Iris pigment epithelial cell (primary cell): Measurements from ENCODE around the gene HMGA1.

Source experiments
- DNase-seq: peaks from one replicate; pipeline ENCODE4 v3.0.0-alpha.2; 2011; ENCODE audit warnings: low read depth

Gene HMGA1

GRCh38 chr6:34236443-34237315 lies at the start of gene HMGA1:
HMGA1 (plus strand) TSS chr6:34236873; CDS start chr6:34240781, 3,908 bp downstream.
- DNase-seq = peak; percentile 84

- DNase-seq = no peak
Observed at GRCh38 chr6:34189806-34190503, 46.7 kb upstream of the HMGA1 start.

GRCh38 chr6:34190504-34191122 lies 46.1 kb upstream of the HMGA1 start:
- no peak for DNase-seq

- DNase-seq = no peak
Observed at GRCh38 chr6:34194772-34195171, 41.9 kb upstream of the HMGA1 start.

GRCh38 chr6:34195726-34196115 lies 41.0 kb upstream of the HMGA1 start:
- DNase-seq = no peak

- DNase-seq = peak; percentile 57
Observed at GRCh38 chr6:34196116-34196832, 40.4 kb upstream of the HMGA1 start.

- DNase-seq = no peak
Observed at GRCh38 chr6:34196833-34197195, 39.9 kb upstream of the HMGA1 start.

GRCh38 chr6:34200340-34200971 lies 36.2 kb upstream of the HMGA1 start:
- no peak for DNase-seq

- DNase-seq = peak; percentile 22
Observed at GRCh38 chr6:34201455-34202107, 35.1 kb upstream of the HMGA1 start.

- DNase-seq = no peak
Observed at GRCh38 chr6:34202329-34203201, 34.1 kb upstream of the HMGA1 start.

GRCh38 chr6:34204693-34205092 lies 32.0 kb upstream of the HMGA1 start:
- no peak for DNase-seq

- DNase-seq = no peak
Observed at GRCh38 chr6:34205466-34205865, 31.2 kb upstream of the HMGA1 start.

- no peak for DNase-seq
Observed at GRCh38 chr6:34205916-34206315, 30.8 kb upstream of the HMGA1 start.

GRCh38 chr6:34206726-34207125 lies 29.9 kb upstream of the HMGA1 start:
- no peak for DNase-seq

- no peak for DNase-seq
Observed at GRCh38 chr6:34207695-34208443, 28.8 kb upstream of the HMGA1 start.

GRCh38 chr6:34213772-34214171 lies 22.9 kb upstream of the HMGA1 start:
- DNase-seq = peak; percentile 68

GRCh38 chr6:34218691-34219090 lies 18.0 kb upstream of the HMGA1 start:
- DNase-seq = no peak

- DNase-seq = no peak
Observed at GRCh38 chr6:34223381-34223955, 13.2 kb upstream of the HMGA1 start.
